Effector memory CD8-positive, alpha-beta T cell (primary cell): ENCODE measurements around the gene ACACB.

ENCODE experiments used
- ATAC-seq: fragments of 150-1000 bp; cut with Tn5 transposase; replicated peaks from 2 replicates; pipeline ENCODE4 v1.10.0; 2021; ENCODE audit warnings: mild to moderate bottlenecking, moderate library complexity
- DNase-seq, 3 experiments: peaks; one replicate each; pipeline ENCODE4 v3.0.0; 2021
- H3K27ac Mint-ChIP-seq, 2 donors: one replicate each; pipeline ENCODE4 v1.8.0; 2022; ENCODE audit warnings: mild to moderate bottlenecking in 2 of 2, mixed read lengths in 2 of 2, moderate library complexity in 2 of 2
- H3K27me3 Mint-ChIP-seq, 2 donors: one replicate each; pipeline ENCODE4 v1.8.0; 2022; ENCODE audit warnings: mixed read lengths in 2 of 2
- H3K36me3 Mint-ChIP-seq: one replicate; pipeline ENCODE4 v1.8.0; 2022; ENCODE audit warnings: mild to moderate bottlenecking, moderate library complexity, mixed read lengths; ENCODE audit not compliant: insufficient read depth
- H3K4me1 Mint-ChIP-seq, 2 donors: one replicate each; pipeline ENCODE4 v1.8.0; 2022; ENCODE audit warnings: low read depth in 2 of 2, mixed read lengths in 2 of 2
- H3K4me3 Mint-ChIP-seq, 2 donors: one replicate each; pipeline ENCODE4 v1.8.0; 2022; ENCODE audit warnings: mild to moderate bottlenecking in 2 of 2, mixed read lengths in 2 of 2, moderate library complexity in 2 of 2
- H3K9me3 Mint-ChIP-seq, 2 donors: one replicate each; pipeline ENCODE4 v1.8.0; 2022; ENCODE audit warnings: mixed read lengths in 2 of 2

Gene ACACB

GRCh38 chr12:109284392-109284791, 168.0 kb downstream of the ACACB start:
- peaks cover 13 to 33% of the 10 kb centered on the region in 2 donors for H3K27me3 Mint-ChIP-seq
- ATAC-seq (no peak), DNase-seq (no peak)
- H3K4me3 Mint-ChIP-seq: no peak overlapping the region
- H3K9me3 Mint-ChIP-seq: no peaks in the 10 kb centered on the region
- no peak overlapping the region for H3K27ac Mint-ChIP-seq
- no peaks in the 10 kb centered on the region for H3K36me3 Mint-ChIP-seq
- no peaks in the 10 kb centered on the region for H3K4me1 Mint-ChIP-seq

GRCh38 chr12:109286252-109286651, 169.9 kb downstream of the ACACB start:
- Mint-ChIP-seq H3K4me3 (no peak overlapping the region), H3K4me1 (no peaks in the 10 kb centered on the region), H3K27me3 (peaks cover 14 to 50% of the 10 kb centered on the region in 2 donors), H3K36me3 (no peaks in the 10 kb centered on the region), H3K9me3 (no peaks in the 10 kb centered on the region), H3K27ac (no peak overlapping the region)
- ATAC-seq (no peak), DNase-seq (no peak)

- no peaks in the 10 kb centered on the region for H3K4me1 Mint-ChIP-seq
- no peak for DNase-seq
- no peak for ATAC-seq
- H3K4me3 Mint-ChIP-seq: no peak overlapping the region
- H3K27me3 Mint-ChIP-seq: peaks cover 18 to 54% of the 10 kb centered on the region in 2 donors
- no peaks in the 10 kb centered on the region for H3K36me3 Mint-ChIP-seq
- H3K9me3 Mint-ChIP-seq: no peaks in the 10 kb centered on the region
- H3K27ac Mint-ChIP-seq: no peak overlapping the region
These were observed 170.3 kb downstream of the ACACB start for GRCh38 chr12:109286652-109287051.

- no peaks in the 10 kb centered on the region for H3K36me3 Mint-ChIP-seq
- no peak for ATAC-seq
- H3K4me1 Mint-ChIP-seq: no peaks in the 10 kb centered on the region
- H3K27me3 Mint-ChIP-seq: peaks cover 19 to 59% of the 10 kb centered on the region in 2 donors
- H3K27ac Mint-ChIP-seq: no peak overlapping the region
- DNase-seq: no peak
- no peaks in the 10 kb centered on the region for H3K9me3 Mint-ChIP-seq
- H3K4me3 Mint-ChIP-seq: no peak overlapping the region
These were observed 170.8 kb downstream of the ACACB start for GRCh38 chr12:109287181-109287580.

- no peak for DNase-seq
- no peak for ATAC-seq
- H3K36me3 Mint-ChIP-seq: no peaks in the 10 kb centered on the region
- H3K27me3 Mint-ChIP-seq: peaks cover 22 to 66% of the 10 kb centered on the region in 2 donors
- no peak overlapping the region for H3K27ac Mint-ChIP-seq
- no peak overlapping the region for H3K4me3 Mint-ChIP-seq
- no peaks in the 10 kb centered on the region for H3K9me3 Mint-ChIP-seq
- H3K4me1 Mint-ChIP-seq: no peaks in the 10 kb centered on the region
These were observed 171.6 kb downstream of the ACACB start for GRCh38 chr12:109287811-109288469.

- Mint-ChIP-seq H3K4me1 (no peaks in the 10 kb centered on the region), H3K36me3 (no peaks in the 10 kb centered on the region), H3K27me3 (peaks cover 28 to 72% of the 10 kb centered on the region in 2 donors), H3K27ac (no peak overlapping the region), H3K9me3 (no peaks in the 10 kb centered on the region), H3K4me3 (no peak overlapping the region)
- DNase-seq: no peak
- no peak for ATAC-seq
These were observed 172.2 kb downstream of the ACACB start for GRCh38 chr12:109288571-109288970.

- no peak for ATAC-seq
- no peaks in the 10 kb centered on the region for H3K4me1 Mint-ChIP-seq
- H3K27ac Mint-ChIP-seq: no peak overlapping the region
- H3K4me3 Mint-ChIP-seq: no peak overlapping the region
- H3K9me3 Mint-ChIP-seq: no peaks in the 10 kb centered on the region
- H3K27me3 Mint-ChIP-seq: peaks cover 28 to 77% of the 10 kb centered on the region in 2 donors
- H3K36me3 Mint-ChIP-seq: no peaks in the 10 kb centered on the region
- no peak for DNase-seq
These were observed 172.6 kb downstream of the ACACB start for GRCh38 chr12:109289004-109289403.

- Mint-ChIP-seq H3K36me3 (no peaks in the 10 kb centered on the region), H3K4me1 (no peaks in the 10 kb centered on the region)
- DNase-seq: no peak
These were observed 173.2 kb downstream of the ACACB start for GRCh38 chr12:109289551-109289950.

GRCh38 chr12:109290061-109290460, 173.7 kb downstream of the ACACB start:
- Mint-ChIP-seq H3K36me3 (no peaks in the 10 kb centered on the region), H3K27ac (no peak overlapping the region), H3K4me3 (no peak overlapping the region), H3K4me1 (no peaks in the 10 kb centered on the region), H3K27me3 (peaks cover 36 to 87% of the 10 kb centered on the region in 2 donors), H3K9me3 (no peaks in the 10 kb centered on the region)
- DNase-seq (no peak), ATAC-seq (no peak)

More at GRCh38 chr12:109289551-109289950, 173.2 kb downstream of the ACACB start:
- H3K9me3 Mint-ChIP-seq: no peaks in the 10 kb centered on the region
- H3K27me3 Mint-ChIP-seq: peaks cover 31 to 82% of the 10 kb centered on the region in 2 donors
- ATAC-seq: no peak
- no peak overlapping the region for H3K27ac Mint-ChIP-seq
- no peak overlapping the region for H3K4me3 Mint-ChIP-seq

- Mint-ChIP-seq H3K9me3 (no peaks in the 10 kb centered on the region), H3K4me1 (no peaks in the 10 kb centered on the region), H3K27ac (no peak overlapping the region), H3K4me3 (no peak overlapping the region), H3K27me3 (peaks cover 45 to 98% of the 10 kb centered on the region in 2 donors), H3K36me3 (no peaks in the 10 kb centered on the region)
- no peak for ATAC-seq
- no peak for DNase-seq
These were observed 174.7 kb downstream of the ACACB start for GRCh38 chr12:109291117-109291516.

- no peak overlapping the region for H3K4me3 Mint-ChIP-seq
- no peaks in the 10 kb centered on the region for H3K36me3 Mint-ChIP-seq
- no peak overlapping the region for H3K27ac Mint-ChIP-seq
- H3K9me3 Mint-ChIP-seq: no peaks in the 10 kb centered on the region
- no peaks in the 10 kb centered on the region for H3K4me1 Mint-ChIP-seq
- no peak for DNase-seq
- no peak for ATAC-seq
- H3K27me3 Mint-ChIP-seq: peaks cover 47 to 99% of the 10 kb centered on the region in 2 donors
These were observed 175.3 kb downstream of the ACACB start for GRCh38 chr12:109291521-109292341.

- Mint-ChIP-seq H3K36me3 (no peaks in the 10 kb centered on the region), H3K27me3 (peaks cover 41 to 97% of the 10 kb centered on the region in 2 donors), H3K27ac (no peak overlapping the region), H3K4me3 (no peak overlapping the region), H3K9me3 (no peaks in the 10 kb centered on the region), H3K4me1 (no peaks in the 10 kb centered on the region)
- no peak for DNase-seq
- ATAC-seq: no peak
These were observed 175.9 kb downstream of the ACACB start for GRCh38 chr12:109292342-109292711.

GRCh38 chr12:109293106-109293505, 176.7 kb downstream of the ACACB start:
- Mint-ChIP-seq H3K4me1 (no peaks in the 10 kb centered on the region), H3K4me3 (no peak overlapping the region), H3K27ac (no peak overlapping the region), H3K9me3 (no peaks in the 10 kb centered on the region), H3K36me3 (no peaks in the 10 kb centered on the region), H3K27me3 (peaks cover 37 to 89% of the 10 kb centered on the region in 2 donors)
- no peak for DNase-seq
- no peak for ATAC-seq

- ATAC-seq (no peak), DNase-seq (no peak)
- H3K36me3 Mint-ChIP-seq: no peaks in the 10 kb centered on the region
- peaks cover 41 to 84% of the 10 kb centered on the region in 2 donors for H3K27me3 Mint-ChIP-seq
- H3K27ac Mint-ChIP-seq: no peak overlapping the region
- no peak overlapping the region for H3K4me3 Mint-ChIP-seq
- no peaks in the 10 kb centered on the region for H3K9me3 Mint-ChIP-seq
- H3K4me1 Mint-ChIP-seq: no peaks in the 10 kb centered on the region
These were observed 178.0 kb downstream of the ACACB start for GRCh38 chr12:109294286-109294796.
